Right lung (tissue), 5 donors: ENCODE results near the gene SEC11A. TPM values are rescaled to one million over a fixed set of nuclear protein-coding genes. Genes with fewer than 3 reads are reported as not detected.
A peak's percentile ranks its signal among the peaks of the same experiment; 100 is the strongest.
"Not testable (repeated sequence)": the region's sequence is repeated elsewhere in the genome, so short reads cannot be mapped to it uniquely, and the experiment has no call there.

ENCODE experiments used
- DNase-seq, 2 donors: peaks; one replicate each; pipeline ENCODE4 v3.0.0-alpha.2; 2013
- polyA plus RNA-seq, 5 donors: library from polyadenylated mRNA; unstranded; fragments of 120-200 nt; gene quantifications; one replicate each; pipeline versions ENCODE4 v1.2.1 to v1.2.3, GENCODE V29; 2013; ENCODE audit warnings: inconsistent platforms in 1 of 5, low replicate concordance in 1 of 5; ENCODE audit not compliant: insufficient read length in 5 of 5, insufficient read depth in 1 of 5

SEC11A gene
- polyA plus RNA-seq, 5 donors, result 242 to 314 (median 281) TPM

DNA sequence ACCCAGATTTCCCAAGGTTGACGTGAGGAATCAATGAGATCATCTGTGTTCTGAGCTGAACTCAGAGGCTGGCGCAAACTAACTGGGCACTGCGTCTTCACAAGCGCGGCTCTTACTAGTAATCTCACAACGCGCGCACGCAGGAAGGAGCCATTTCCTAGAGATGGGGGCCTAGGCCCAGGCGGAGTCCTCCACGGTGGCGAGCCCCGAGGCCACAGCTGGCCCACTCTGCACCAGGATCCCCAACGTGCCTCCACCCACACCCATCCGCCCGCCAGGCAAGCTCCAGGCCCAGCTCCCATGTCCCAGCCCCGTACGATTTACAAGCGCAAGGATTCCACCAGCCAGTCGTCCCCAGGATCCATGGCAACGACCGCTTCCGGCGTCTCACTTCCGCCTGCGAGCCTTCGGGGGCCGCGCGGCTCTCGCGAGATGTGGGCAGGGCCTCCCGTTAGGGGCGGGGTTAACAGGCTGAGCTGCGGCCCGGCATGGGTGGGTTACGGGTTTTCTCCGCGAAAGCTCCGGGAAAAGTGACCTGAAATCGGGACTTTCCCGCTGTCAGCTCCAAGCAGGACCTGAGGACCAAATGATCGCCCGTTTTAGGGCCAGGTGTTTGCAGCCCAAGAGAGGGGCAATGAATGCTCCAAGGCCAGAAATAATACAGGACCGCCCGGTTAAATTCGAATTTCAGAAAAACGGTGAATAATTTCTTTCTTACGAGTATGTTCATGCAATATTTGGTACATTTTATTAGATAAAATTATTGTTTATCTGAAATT lies 61.8 kb downstream of the SEC11A start, which contains the start of gene WDR73:
Gene WDR73, minus strand, starts transcription at position 374 of the 779 bp plus-strand sequence. Its CDS starts 9 bp downstream, at position 365.
- DNase-seq, result peak; percentile 96 to 97

GRCh38 chr15:84653584-84653909 lies 62.4 kb downstream of the SEC11A start:
- no peak for DNase-seq

DNA sequence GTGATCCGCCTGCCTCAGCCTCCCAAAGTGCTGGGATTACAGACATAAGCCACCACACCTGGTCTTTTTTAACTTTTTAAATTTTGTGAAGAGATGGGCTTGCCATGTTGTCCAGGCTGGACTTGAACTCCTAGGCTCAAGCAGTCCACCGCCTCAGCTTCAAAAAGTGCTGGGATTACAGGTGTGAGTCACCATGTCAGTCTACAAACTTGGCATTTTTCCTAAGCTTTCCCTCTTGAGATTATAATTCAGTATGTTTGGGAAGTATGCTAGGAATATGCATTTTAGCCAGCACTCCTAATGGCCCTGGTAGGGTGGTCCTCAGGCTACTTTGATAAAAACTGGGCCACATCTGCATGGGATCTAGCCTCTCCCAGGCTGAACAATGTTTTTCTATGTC lies 66.2 kb downstream of the SEC11A start:
- no peak for DNase-seq

DNA sequence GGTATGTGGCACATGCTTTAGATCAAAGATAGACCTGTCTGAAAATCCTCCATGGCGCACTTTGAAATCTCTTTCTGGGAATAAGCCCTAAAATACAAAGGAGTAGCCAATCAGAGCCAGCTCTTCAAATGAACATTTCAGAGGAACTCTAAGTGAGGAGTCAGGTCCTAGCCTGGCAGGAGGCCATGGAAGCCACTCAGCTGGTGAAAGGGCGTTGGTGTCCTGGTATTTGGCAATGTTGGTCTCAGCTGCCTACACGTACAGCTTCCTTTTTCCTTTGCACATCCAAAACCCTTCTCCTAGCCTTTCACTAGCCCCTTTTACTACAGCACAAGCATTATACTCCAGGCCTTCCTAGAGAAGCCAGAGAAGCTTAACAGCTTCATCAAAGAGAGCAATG lies 67.4 kb downstream of the SEC11A start:
- no peak for DNase-seq

DNA sequence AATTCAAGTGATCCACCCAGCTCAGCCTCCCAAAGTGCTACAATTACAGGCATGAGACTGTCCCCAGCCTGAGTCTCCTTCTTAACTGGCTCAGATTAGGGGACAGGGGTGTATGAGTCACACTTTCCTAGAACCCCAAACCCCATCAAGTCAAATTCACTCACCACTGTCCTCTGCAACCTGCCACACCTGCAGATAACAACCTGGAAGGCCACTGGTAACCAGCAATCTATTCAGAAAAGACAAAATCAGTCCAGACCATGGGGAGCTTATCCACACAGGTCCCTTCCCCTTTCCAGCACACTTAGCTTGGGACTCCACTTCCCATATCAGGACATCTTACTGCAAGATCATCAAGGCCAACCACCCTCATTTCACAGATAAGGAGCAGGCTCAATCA lies 68.2 kb downstream of the SEC11A start:
- no peak for DNase-seq

DNA sequence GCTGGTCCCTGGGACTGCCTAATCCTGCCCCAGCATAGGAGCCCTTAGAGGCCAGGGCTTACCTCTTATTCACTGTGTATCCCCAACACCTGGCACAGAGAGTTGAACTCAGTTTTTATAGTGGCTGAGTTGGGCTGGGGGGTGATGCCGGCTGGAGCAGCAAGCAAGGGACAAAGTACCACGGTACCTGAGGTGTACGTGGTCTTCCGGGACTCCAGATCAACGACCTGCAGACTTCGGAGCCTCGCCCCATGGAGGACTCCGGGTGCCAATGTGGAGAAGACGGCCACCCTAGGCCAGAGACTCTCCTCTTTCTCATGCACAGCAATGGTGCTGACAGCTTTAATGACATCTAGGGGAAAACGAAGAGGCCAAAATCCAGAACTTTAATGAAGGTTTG lies 69.9 kb downstream of the SEC11A start:
- DNase-seq, result no peak

GRCh38 chr15:84645496-84645895 lies 70.4 kb downstream of the SEC11A start:
- no peak for DNase-seq

DNA sequence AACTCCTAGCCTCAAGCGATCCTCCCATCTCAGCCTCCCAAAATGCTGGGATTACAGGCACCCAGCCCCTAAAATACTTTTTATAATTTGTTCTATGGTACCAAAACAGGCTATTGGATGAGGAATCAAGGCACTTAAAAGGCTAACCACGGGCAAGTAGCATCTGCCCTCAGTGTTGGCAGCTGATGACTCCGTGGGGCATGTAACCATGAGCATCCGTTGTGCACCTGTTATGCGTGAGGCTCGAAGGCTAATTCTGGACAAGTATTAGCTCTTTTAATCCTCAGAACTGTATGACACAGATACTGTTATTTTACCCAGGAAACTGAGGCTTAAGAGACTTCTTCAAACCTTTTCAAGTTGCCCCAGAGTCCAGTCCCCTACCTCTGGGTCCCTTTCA lies 72.1 kb downstream of the SEC11A start:
- no peak for DNase-seq

DNA sequence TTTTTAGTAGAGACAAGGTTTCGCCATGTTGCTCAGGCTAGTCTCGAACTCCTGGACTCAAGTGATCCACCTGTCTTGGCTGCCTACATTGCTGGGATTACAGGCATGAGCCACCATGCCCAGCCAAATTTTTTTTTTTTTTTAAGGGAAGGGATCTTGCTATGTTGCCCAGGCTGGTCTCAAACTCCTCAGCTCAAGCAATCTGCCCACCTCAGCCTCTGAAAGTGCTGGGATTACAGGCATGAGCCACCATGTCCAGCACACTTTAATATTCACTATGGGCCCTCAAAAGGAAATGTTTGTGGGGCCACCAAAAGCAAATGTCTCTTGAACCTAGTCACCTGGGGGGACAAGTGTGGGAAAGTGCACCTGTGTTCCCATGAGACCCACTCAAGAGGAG lies 73.3 kb downstream of the SEC11A start:
- not testable (repeated sequence) for DNase-seq

DNA sequence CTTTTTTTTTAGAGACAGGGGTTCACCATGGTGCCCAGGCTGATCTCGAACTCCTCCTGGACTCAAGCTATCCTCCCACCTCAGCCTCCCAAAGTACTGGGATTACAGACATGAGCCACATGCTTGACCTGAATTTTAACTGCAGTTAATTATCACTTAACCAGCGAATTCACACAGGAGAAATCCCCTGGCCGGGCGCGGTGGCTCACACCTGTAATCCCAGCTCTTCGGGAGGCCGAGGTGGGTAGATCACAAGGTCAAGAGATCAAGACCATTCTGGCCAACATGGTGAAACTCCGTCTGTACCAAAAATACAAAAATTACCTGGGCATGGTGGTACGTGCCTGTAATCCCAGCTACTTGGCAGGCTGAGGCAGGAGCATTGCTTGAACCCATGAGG lies 74.1 kb downstream of the SEC11A start:
- not testable (repeated sequence) for DNase-seq

DNA sequence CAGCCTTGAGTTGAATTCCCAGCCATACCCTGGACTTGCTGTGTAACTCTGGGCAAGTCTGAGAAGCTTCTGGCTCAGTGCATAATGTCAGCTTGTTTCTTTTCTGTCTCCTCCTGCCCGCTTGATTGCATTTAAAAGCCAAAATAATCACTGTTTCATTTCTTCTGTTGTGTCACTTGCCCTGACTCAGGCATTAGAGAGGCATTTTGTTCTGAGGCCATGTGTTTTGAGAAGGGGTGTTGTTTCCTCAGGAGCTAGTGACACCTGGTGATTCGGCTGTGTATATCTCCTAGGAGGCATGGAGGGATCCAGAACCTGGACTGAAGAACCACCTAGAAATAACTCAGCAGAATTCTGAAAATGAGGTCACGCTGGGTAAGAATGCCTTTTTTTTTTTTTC lies 77.8 kb downstream of the SEC11A start:
- no peak for DNase-seq

DNA sequence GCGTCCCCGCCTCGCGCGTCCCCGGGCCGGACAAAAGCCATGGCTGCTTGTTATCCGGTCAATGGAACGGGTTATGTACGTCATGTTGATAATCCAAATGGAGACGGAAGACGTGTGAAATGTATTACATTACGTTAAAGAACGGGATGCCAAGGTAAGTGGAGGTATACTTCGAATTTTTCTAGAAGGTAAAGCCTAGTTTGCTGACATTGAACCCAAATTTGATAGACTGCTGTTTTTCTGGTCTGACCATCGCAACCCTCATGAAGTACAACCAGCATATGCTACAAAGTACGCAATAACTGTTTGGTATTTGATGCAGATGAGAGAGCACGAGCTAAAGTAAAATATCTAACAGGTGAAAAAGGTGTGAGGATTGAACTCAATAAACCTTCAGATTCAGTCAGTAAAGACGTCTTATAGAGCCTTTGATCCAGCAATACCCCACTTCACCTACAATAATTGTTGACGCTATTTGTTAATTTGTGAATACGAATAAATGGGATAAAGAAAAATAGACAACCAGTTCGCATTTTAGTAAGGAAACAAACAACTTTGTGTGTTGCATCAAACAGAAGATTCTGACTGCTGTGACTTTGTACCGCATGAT lies 81.6 kb downstream of the SEC11A start:
- no peak for DNase-seq

DNA sequence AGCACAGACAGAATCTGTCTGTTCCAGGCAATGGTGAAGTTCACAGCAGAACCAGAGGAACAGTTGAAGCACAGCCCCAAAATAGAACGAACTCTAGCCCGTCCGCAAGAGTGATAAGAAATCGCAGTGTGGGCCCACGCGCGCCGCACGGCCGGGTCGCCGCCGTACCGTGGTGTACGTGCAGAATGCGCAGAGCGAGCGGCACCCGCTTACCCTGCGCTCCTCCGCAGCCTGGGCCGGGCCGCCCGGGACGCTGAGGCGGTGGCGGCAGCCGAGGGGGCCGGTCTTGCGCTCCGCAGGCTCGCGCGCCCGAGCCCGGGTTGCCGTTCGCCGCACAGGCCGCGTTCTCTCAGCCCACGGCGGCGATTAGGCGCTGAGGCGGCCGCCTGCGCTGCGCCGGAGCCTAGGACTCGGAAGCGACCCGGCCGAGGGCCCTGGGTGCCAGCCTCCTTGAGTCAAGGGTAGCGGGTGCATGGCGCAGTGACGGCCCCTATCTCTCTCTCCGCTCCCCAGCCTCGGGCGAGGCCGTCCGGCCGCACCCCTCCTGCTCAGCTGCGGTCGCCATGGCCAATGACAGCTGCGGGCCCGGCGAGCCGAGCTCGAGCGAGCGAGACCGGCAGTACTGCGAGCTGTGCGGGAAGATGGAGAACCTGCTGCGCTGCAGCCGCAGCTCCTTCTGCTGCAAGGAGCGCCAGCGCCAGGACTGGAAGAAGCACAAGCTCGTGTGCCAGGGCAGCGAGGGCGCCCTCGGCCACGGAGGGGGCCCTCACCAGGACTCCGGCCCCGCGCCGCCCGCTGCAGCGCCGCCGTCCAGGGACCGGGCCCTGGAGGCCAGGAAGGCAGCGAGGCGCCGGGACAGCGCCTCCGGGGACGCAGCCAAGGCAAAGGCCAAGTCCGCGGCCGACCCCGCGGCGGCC lies 82.4 kb downstream of the SEC11A start:
- peak; percentile 65 to 78 for DNase-seq

GRCh38 chr15:84631706-84632272 lies 84.2 kb downstream of the SEC11A start:
- no peak for DNase-seq

DNA sequence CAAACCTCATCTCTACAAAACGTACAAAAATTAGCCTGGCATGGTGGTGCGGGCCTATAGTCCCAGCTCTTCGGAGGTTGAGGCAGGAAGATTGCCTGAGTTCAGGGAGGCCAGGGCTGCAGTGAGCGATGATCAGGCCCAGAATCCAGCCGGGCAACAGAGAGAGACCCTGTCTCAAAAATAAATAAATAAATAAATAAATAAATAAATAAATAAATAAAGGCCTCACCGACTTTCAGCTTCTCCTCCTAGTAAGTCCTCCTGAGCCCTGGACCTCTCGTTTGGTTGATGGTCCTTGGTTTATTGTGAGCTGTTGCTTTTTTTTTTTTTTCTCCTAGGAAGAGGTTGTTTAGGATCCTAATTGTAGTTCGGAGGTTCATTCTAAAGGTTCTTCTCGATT lies 86.9 kb downstream of the SEC11A start:
- DNase-seq, result no peak

- no peak for DNase-seq
Measured at GRCh38 chr15:84625123-84625522, 90.8 kb downstream of the SEC11A start.

DNA sequence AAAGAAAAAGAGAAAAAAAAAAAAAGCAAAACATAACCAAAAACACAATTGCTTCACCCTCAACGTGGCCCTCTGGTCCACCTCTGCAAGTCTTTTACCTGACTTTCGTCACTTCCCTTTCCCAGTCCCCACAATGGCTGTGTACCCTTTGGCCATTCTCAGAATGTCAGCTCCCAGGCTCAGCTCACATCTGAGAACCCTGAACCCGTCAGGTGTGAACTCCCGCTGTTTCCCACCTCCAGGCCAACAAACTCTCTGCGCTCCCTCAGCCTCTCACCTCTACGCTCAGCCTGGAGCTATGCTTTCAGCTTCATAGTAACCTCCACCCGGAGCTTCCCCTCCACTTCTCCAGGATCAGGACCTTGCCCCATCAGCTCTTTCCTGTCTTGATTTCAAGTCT lies 91.6 kb downstream of the SEC11A start:
- DNase-seq, result no peak

- no peak for DNase-seq
Measured at GRCh38 chr15:84621358-84621979, 94.5 kb downstream of the SEC11A start.

GRCh38 chr15:84620626-84621025 lies 95.3 kb downstream of the SEC11A start:
- no peak for DNase-seq
